Endothelial cell of umbilical vein (primary cell): ENCODE data around the gene OR2L2. TPM values are rescaled to one million over a fixed set of nuclear protein-coding genes. Genes with fewer than 3 reads are reported as not detected.

Experiments
- BruUV-seq: library from RNA; stranded (reverse); fragments of 400-500 nt; replicated peaks from 2 replicates; lab custom pipeline; 2021; lab: Mats Ljungman, UMichigan
- CTCF ChIA-PET: fragments of 300-600, 350-600 bp; sonication (Branson Sonifier 250); formaldehyde crosslinking; loops from one replicate; lab custom pipeline; 2021; ENCODE audit warnings: antibody characterized with exemption, inconsistent platforms; lab: Charles Lee
- POLR2A ChIA-PET: fragments of 300-600, 350-600 bp; sonication (Branson Sonifier 250); formaldehyde crosslinking; loops from one replicate; lab custom pipeline; 2021; ENCODE audit warnings: antibody characterized with exemption, inconsistent platforms; lab: Charles Lee
- DNase-seq: peaks from one replicate; pipeline ENCODE4 v3.0.0-alpha.2; 2011; ENCODE audit warnings: low read depth, low spot score
- FAIRE-seq: peaks from 2 replicates; lab custom pipeline; 2011; peaks lifted over from hg19 to GRCh38; lab: Jason Lieb, UNC
- H2AFZ ChIP-seq: 2 replicates; pipeline ENCODE4 v1.6.0; 2012; ENCODE audit warnings: low read depth, low read length, control low read depth, inconsistent platforms
- H3K27ac ChIP-seq: 2 replicates; pipeline ENCODE4 v1.5.1; 2011; ENCODE audit warnings: low read depth, mild to moderate bottlenecking, control low read depth, low read length, moderate library complexity; ENCODE audit not compliant: insufficient read depth
- H3K27me3 ChIP-seq, 2 experiments: 2 replicates each; pipeline versions ENCODE4 v1.6.0 to v1.6.1; 2011; ENCODE audit warnings: low read length in 2 of 2, mixed read lengths in 1 of 2; ENCODE audit not compliant: control insufficient read depth in 2 of 2, insufficient read depth in 2 of 2
- H3K36me3 ChIP-seq, 2 experiments: 2 replicates in 1 of 2; 3 replicates in 1 of 2; pipeline ENCODE4 v1.5.1; 2011; ENCODE audit warnings: low read length in 2 of 2, mild to moderate bottlenecking in 1 of 2, moderate library complexity in 1 of 2; ENCODE audit not compliant: control insufficient read depth in 2 of 2, insufficient read depth in 2 of 2; ENCODE audit errors: extremely low read depth in 1 of 2
- H3K4me1 ChIP-seq: 3 replicates; pipeline ENCODE4 v1.5.1; 2011; ENCODE audit warnings: mild to moderate bottlenecking, low read length; ENCODE audit not compliant: control insufficient read depth, insufficient read depth; ENCODE audit errors: extremely low read depth
- H3K4me2 ChIP-seq: 2 replicates; pipeline ENCODE4 v1.6.1; 2011; ENCODE audit warnings: low read length, control low read depth, mixed read lengths; ENCODE audit not compliant: insufficient read depth
- H3K4me3 ChIP-seq, 3 experiments: fragments of 200-600 bp in 1 of 3; sonication (generic), shearing (Covaris generic) in 1 of 3; replicated peaks in 1 of 3; 2 replicates each; pipeline ENCODE4 v1.5.1; 2011 to 2016; ENCODE audit warnings: control low read depth in 3 of 3, low read length in 3 of 3, mild to moderate bottlenecking in 2 of 3, inconsistent platforms in 1 of 3, low read depth in 1 of 3, moderate library complexity in 1 of 3; ENCODE audit not compliant: insufficient read depth in 1 of 3
- H3K79me2 ChIP-seq: 2 replicates; pipeline ENCODE4 v1.6.0; 2012; ENCODE audit warnings: low read length, inconsistent platforms; ENCODE audit not compliant: control insufficient read depth, insufficient read depth
- H3K9ac ChIP-seq: replicated peaks from 2 replicates; pipeline ENCODE3; 2011; ENCODE audit warnings: low read length, control low read depth; ENCODE audit not compliant: insufficient read depth; ENCODE audit errors: extremely low read depth
- H3K9me1 ChIP-seq: replicated peaks from 3 replicates; pipeline ENCODE4 v1.6.0; 2011; ENCODE audit warnings: mild to moderate bottlenecking, low read length; ENCODE audit not compliant: control insufficient read depth, insufficient read depth; ENCODE audit errors: extremely low read depth
- H3K9me3 ChIP-seq: replicated peaks from 2 replicates; pipeline ENCODE4 v1.5.1; 2012; ENCODE audit warnings: low read length, inconsistent platforms; ENCODE audit not compliant: control insufficient read depth, insufficient read depth
- H4K20me1 ChIP-seq: replicated peaks from 2 replicates; pipeline ENCODE3; 2011; ENCODE audit warnings: mild to moderate bottlenecking, low read length; ENCODE audit not compliant: control insufficient read depth, insufficient read depth; ENCODE audit errors: extremely low read depth
- EZH2 ChIP-seq: IDR thresholded peaks from 2 replicates; pipeline ENCODE4 v1.6.1; 2012; ENCODE audit warnings: borderline replicate concordance, low read depth, mild to moderate bottlenecking, moderate library complexity, low read length, inconsistent platforms; ENCODE audit not compliant: severe bottlenecking
- FOS ChIP-seq: IDR thresholded peaks from 2 replicates; pipeline ENCODE4 v1.6.1; 2011; ENCODE audit warnings: mild to moderate bottlenecking, low read length, moderate library complexity, borderline replicate concordance; ENCODE audit not compliant: insufficient read depth
- GATA2 ChIP-seq: IDR thresholded peaks from 2 replicates; pipeline ENCODE4 v1.7.0; 2011; ENCODE audit warnings: low read depth, mild to moderate bottlenecking, moderate library complexity, mixed read lengths, low read length; ENCODE audit not compliant: insufficient read length, insufficient read depth
- JUN ChIP-seq: IDR thresholded peaks from 2 replicates; pipeline ENCODE4 v1.6.1; 2011; ENCODE audit warnings: borderline replicate concordance, low read depth; ENCODE audit not compliant: insufficient read length, insufficient read depth
- MYC ChIP-seq: IDR thresholded peaks from one replicate; pipeline ENCODE4 v1.6.1; 2011; ENCODE audit warnings: mild to moderate bottlenecking, low read depth, low read length
- POLR2A ChIP-seq: IDR thresholded peaks from 2 replicates; pipeline ENCODE4 v1.6.1; 2012; ENCODE audit warnings: low read depth, mild to moderate bottlenecking, control low read depth, low read length
- POLR2AphosphoS5 ChIP-seq: IDR thresholded peaks from 2 replicates; pipeline ENCODE4 v1.6.1; 2012; ENCODE audit warnings: low read depth, mild to moderate bottlenecking, control low read depth, low read length, moderate library complexity; ENCODE audit not compliant: insufficient read depth
- dilution Hi-C: fragments of 300-500 bp; cut with MboI; formaldehyde crosslinking; loops from one replicate; pipeline ENCODE4 v1.15.0; 2019; ENCODE audit warnings: low sequenced_read_pairs; ENCODE audit not compliant: extremely low pct_ligation_motif_present
- intact Hi-C: fragments of 100-400 bp; cut with micrococcal nuclease; formaldehyde crosslinking; loops from one replicate; pipeline ENCODE4 v1.10.0; 2022
- polyA plus RNA-seq, 4 experiments: library from polyadenylated mRNA; depleted of rRNA in 3 of 4; stranded (reverse) in 3 of 4; unstranded in 1 of 4; fragments of >200 nt; gene quantifications; 2 replicates each; pipeline versions ENCODE4 v1.2.1 to v1.2.3, GENCODE V29; 2011 to 2012; ENCODE audit warnings: missing spikeins in 1 of 4
- total RNA-seq: library from RNA; stranded (reverse); gene quantifications from 2 replicates; pipeline ENCODE4 v1.2.3, GENCODE V29; 2021
- TF ChIP-seq, protein P1 (sequence below), 2 donors: IDR thresholded peaks; 1 replicate in 1 of 2; 2 replicates in 1 of 2; pipeline ENCODE4 v1.5.1; 2011; ENCODE audit warnings: low read length in 2 of 2, mild to moderate bottlenecking in 2 of 2, moderate library complexity in 2 of 2, control low read depth in 1 of 2, inconsistent platforms in 1 of 2, low read depth in 1 of 2; ENCODE audit not compliant: insufficient read depth in 1 of 2; ENCODE audit errors: extremely low read depth in 1 of 2
- TF ChIP-seq, protein P2 (sequence below): IDR thresholded peaks from 2 replicates; pipeline ENCODE4 v1.6.1; 2011; ENCODE audit not compliant: insufficient read depth, insufficient read length

Gene OR2L2
- total and polyA plus RNA-seq, 2 donors (not counting 3 experiments of a cell fraction or from before 2014, with no cell fraction given), result 0.07 TPM; not detected in 1

GRCh38 chr1:248047008-248047407 lies 17.1 kb downstream of the OR2L2 start:
- Histone ChIP-seq H3K9me3 (peaks cover 5% of the 10 kb centered on the region), H3K9me1 (no peaks in the 10 kb centered on the region), H3K9ac (no peak overlapping the region), H3K27me3 (no peaks in the 10 kb centered on the region), H4K20me1 (no peaks in the 10 kb centered on the region), H3K27ac (no peak overlapping the region), H3K4me3 (no peak overlapping the region), H2AFZ (no peak overlapping the region), H3K36me3 (no peaks in the 10 kb centered on the region), H3K4me1 (no peaks in the 10 kb centered on the region), H3K79me2 (no peaks in the 10 kb centered on the region), H3K4me2 (no peak overlapping the region)
- no peak for DNase-seq
- dilution Hi-C loops (no loop called here), intact Hi-C loops (no loop called here)
- ChIA-PET CTCF (no interaction called here), POLR2A (no interaction called here)
- no TSS peak for BruUV-seq
- TF ChIP-seq POLR2A, result no peak
- TF ChIP-seq, protein P1, sequence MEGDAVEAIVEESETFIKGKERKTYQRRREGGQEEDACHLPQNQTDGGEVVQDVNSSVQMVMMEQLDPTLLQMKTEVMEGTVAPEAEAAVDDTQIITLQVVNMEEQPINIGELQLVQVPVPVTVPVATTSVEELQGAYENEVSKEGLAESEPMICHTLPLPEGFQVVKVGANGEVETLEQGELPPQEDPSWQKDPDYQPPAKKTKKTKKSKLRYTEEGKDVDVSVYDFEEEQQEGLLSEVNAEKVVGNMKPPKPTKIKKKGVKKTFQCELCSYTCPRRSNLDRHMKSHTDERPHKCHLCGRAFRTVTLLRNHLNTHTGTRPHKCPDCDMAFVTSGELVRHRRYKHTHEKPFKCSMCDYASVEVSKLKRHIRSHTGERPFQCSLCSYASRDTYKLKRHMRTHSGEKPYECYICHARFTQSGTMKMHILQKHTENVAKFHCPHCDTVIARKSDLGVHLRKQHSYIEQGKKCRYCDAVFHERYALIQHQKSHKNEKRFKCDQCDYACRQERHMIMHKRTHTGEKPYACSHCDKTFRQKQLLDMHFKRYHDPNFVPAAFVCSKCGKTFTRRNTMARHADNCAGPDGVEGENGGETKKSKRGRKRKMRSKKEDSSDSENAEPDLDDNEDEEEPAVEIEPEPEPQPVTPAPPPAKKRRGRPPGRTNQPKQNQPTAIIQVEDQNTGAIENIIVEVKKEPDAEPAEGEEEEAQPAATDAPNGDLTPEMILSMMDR (IDR thresholded peaks at IDR 0.05; ENCODE audit: extremely low read depth in 1 of 2, insufficient read depth in 1 of 2, low read depth in 1 of 2, low read length in 2 of 2), result no peak
- no peak for TF ChIP-seq JUN
- no peak for FAIRE-seq

GRCh38 chr1:248054671-248055070 lies 24.8 kb downstream of the OR2L2 start:
- no TSS peak for BruUV-seq
- Histone ChIP-seq H3K36me3 (no peaks in the 10 kb centered on the region), H3K27me3 (no peaks in the 10 kb centered on the region), H3K9ac (no peak overlapping the region), H3K79me2 (no peaks in the 10 kb centered on the region), H3K4me3 (no peak overlapping the region), H3K27ac (no peak overlapping the region), H3K4me2 (no peak overlapping the region), H2AFZ (no peak overlapping the region), H3K9me1 (no peaks in the 10 kb centered on the region), H3K9me3 (peaks cover 7% of the 10 kb centered on the region), H4K20me1 (no peaks in the 10 kb centered on the region), H3K4me1 (no peaks in the 10 kb centered on the region)
- POLR2A ChIA-PET, result no interaction called here
- DNase-seq (no peak), FAIRE-seq (no peak)
- TF ChIP-seq EZH2 (no peak), POLR2A (no peak), GATA2 (no peak), FOS (no peak), POLR2AphosphoS5 (no peak), JUN (no peak), MYC (no peak)
- TF ChIP-seq, protein P1 (IDR thresholded peaks at IDR 0.05; ENCODE audit: extremely low read depth in 1 of 2, insufficient read depth in 1 of 2, low read depth in 1 of 2, low read length in 2 of 2), result no peak
- TF ChIP-seq, protein P2, sequence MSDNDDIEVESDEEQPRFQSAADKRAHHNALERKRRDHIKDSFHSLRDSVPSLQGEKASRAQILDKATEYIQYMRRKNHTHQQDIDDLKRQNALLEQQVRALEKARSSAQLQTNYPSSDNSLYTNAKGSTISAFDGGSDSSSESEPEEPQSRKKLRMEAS, result no peak
- CTCF ChIA-PET, result no interaction called here
- dilution Hi-C loops, result no loop called here
- intact Hi-C loops, result no loop called here
